ENCODE data around the gene AP5S1. TPM values are rescaled to one million over a fixed set of nuclear protein-coding genes. Genes with fewer than 3 reads are reported as not detected.

The AP5S1 gene, protein sequence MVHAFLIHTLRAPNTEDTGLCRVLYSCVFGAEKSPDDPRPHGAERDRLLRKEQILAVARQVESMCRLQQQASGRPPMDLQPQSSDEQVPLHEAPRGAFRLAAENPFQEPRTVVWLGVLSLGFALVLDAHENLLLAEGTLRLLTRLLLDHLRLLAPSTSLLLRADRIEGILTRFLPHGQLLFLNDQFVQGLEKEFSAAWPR
- polyA plus RNA-seq (2011; rRNA removed) (7.8 and 11.7 TPM in 2 replicates), polyA minus RNA-seq (2011; rRNA and poly(A)+ RNA removed) (10.3 and 14.3 TPM in 2 replicates)

DNA sequence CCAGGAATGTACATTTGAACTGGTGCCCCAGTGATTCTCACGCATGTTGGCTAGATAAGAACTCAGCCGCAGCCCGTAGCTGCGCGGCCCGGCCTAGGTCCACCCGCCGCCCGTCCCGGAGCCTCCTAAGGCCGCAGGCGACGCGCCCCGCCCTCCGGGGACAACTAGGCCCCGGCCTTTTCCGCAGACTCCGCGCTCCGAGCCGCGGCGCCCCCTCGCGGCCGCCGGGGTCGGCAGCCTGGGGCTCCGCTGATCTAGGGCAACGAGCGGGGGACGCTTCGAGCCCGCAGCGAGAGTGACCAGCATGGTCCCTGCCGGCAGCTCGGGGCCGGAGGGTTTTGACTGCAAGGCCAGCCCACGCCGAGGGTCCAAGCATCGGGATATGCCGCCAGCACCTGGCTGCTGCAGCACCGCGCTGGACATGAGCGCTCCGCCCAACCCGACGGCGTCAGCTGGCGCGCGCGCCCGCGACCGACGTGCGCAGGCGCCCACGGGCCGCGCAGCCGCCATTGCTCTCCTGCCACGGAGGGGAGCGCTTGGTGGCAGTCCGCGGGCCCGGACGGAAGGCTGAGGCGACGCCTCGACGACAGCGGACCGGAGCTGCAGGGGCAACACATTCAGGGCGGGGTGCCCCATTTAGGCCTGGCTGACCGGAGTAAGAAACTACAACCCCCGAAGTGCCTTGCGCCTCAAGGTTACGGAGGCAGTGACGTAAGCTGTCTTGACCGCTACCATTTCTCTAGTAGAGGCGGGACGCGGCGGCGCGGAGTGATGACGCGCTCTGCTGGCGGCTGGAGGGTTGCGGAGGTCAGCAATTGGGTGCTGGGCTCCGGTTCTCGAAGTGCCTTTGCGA is at the start of gene AP5S1:
AP5S1 (plus strand) TSS at position 500 of the 853 bp plus-strand sequence. CDS start 1,571 bp downstream, outside the sequence.
- POLR2A ChIA-PET = interaction anchor here (0.5 to 2.2 kb wide), 11 partner anchors 8 to 266 kb away, joined by 3 to 19 read pairs (median 4); partner anchors contain the start of genes ADISSP, CDC25B and CENPB
- Histone ChIP-seq H3K9me3 (ENCODE audit: control insufficient read depth, insufficient read depth, low read length) (no peaks in the 10 kb centered on the region; the same call in 1 of the 2 replicates), H3K4me3 (ENCODE audit: low read depth, low read length) (peak within 1 kb of the TSS; percentile 89), H3K27me3 (ENCODE audit: control insufficient read depth, insufficient read depth, low read length) (no peaks in the 10 kb centered on the region), H3K27ac (ENCODE audit: low read depth, low read length) (peak within 1 kb of the TSS; percentile 97)
- TF ChIP-seq, protein P1, sequence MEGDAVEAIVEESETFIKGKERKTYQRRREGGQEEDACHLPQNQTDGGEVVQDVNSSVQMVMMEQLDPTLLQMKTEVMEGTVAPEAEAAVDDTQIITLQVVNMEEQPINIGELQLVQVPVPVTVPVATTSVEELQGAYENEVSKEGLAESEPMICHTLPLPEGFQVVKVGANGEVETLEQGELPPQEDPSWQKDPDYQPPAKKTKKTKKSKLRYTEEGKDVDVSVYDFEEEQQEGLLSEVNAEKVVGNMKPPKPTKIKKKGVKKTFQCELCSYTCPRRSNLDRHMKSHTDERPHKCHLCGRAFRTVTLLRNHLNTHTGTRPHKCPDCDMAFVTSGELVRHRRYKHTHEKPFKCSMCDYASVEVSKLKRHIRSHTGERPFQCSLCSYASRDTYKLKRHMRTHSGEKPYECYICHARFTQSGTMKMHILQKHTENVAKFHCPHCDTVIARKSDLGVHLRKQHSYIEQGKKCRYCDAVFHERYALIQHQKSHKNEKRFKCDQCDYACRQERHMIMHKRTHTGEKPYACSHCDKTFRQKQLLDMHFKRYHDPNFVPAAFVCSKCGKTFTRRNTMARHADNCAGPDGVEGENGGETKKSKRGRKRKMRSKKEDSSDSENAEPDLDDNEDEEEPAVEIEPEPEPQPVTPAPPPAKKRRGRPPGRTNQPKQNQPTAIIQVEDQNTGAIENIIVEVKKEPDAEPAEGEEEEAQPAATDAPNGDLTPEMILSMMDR (IDR thresholded peaks at IDR 0.05; ENCODE audit: low read depth, low read length) = peak; percentile 78
- CTCF ChIA-PET = interaction anchor here (0.6 to 5.6 kb wide), 17 partner anchors 9 to 110 kb away, joined by 3 to 87 read pairs (median 3); partner anchors contain the start of genes CDC25B, CENPB and SPEF1
- DNase-seq (ENCODE audit: low read depth, low spot score) = no peak

- ChIA-PET CTCF (interaction anchor here (0.7 kb wide), 2 partner anchors 55 to 77 kb away, joined by 3 read pairs; no protein-coding TSS in a partner anchor), POLR2A (no interaction called here)
- no peak for DNase-seq (ENCODE audit: low read depth, low spot score)
- H3K4me3 ChIP-seq (ENCODE audit: low read depth, low read length) = no peak overlapping the region
- no peaks in the 10 kb centered on the region for H3K9me3 ChIP-seq (ENCODE audit: control insufficient read depth, insufficient read depth, low read length)
- H3K27ac ChIP-seq (ENCODE audit: low read depth, low read length) = no peak overlapping the region
- TF ChIP-seq, protein P1 (IDR thresholded peaks at IDR 0.05; ENCODE audit: low read depth, low read length) = no peak
- H3K27me3 ChIP-seq (ENCODE audit: control insufficient read depth, insufficient read depth, low read length) = no peaks in the 10 kb centered on the region
Measured at GRCh38 chr20:3771552-3772058, 48.7 kb upstream of the AP5S1 start.

- H3K27me3 ChIP-seq (ENCODE audit: control insufficient read depth, insufficient read depth, low read length) = peaks cover 7% of the 10 kb centered on the region
- H3K9me3 ChIP-seq (ENCODE audit: control insufficient read depth, insufficient read depth, low read length) = no peaks in the 10 kb centered on the region
- H3K27ac ChIP-seq (ENCODE audit: low read depth, low read length) = no peak overlapping the region
- ChIA-PET POLR2A (no interaction called here), CTCF (no interaction called here)
- no peak for DNase-seq (ENCODE audit: low read depth, low spot score)
- TF ChIP-seq, protein P1 (IDR thresholded peaks at IDR 0.05; ENCODE audit: low read depth, low read length) = no peak
- H3K4me3 ChIP-seq (ENCODE audit: low read depth, low read length) = no peak overlapping the region
Measured at GRCh38 chr20:3775457-3776108, 44.8 kb upstream of the AP5S1 start.

DNA sequence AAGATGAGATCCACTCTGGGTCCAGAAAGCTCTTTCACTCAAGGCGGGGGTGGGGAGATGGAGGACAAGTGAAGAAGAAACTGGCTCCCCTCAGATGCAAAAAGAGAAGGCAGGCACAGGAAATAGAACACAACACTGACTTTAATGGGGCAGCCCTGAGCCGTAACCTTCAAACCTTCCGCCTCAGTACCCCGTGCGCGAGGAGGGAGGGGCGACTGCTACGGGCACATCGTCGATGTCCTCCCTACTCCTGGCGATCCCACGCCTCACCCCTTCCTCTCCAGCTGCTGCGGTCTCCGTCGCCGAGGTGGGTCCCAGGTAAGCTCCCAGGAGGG is 43.0 kb upstream of the AP5S1 start:
- POLR2A ChIA-PET = interaction anchor here (0.6 to 1.7 kb wide), 2 partner anchors 9 to 43 kb away, joined by 3 to 14 read pairs; partner anchors contain the start of genes ADISSP and AP5S1
- peak overlapping the region; percentile 60 for H3K4me3 ChIP-seq (ENCODE audit: low read depth, low read length)
- DNase-seq (ENCODE audit: low read depth, low spot score) = no peak
- no peaks in the 10 kb centered on the region for H3K9me3 ChIP-seq (ENCODE audit: control insufficient read depth, insufficient read depth, low read length)
- H3K27me3 ChIP-seq (ENCODE audit: control insufficient read depth, insufficient read depth, low read length) = peaks cover 7% of the 10 kb centered on the region
- TF ChIP-seq, protein P1 (IDR thresholded peaks at IDR 0.05; ENCODE audit: low read depth, low read length) = no peak
- CTCF ChIA-PET = interaction anchor here (1.2 to 2.8 kb wide), 3 partner anchors 9 to 100 kb away, joined by 3 to 18 read pairs (median 8); partner anchors contain the start of genes ADISSP and CENPB
- H3K27ac ChIP-seq (ENCODE audit: low read depth, low read length) = no peak overlapping the region

Data from AG04450 (cell line).